T-helper 2 cell treated with Interferon-gamma antibody and Interleukin-4, amounts not matched to agents 100 ng/mL and 5 ng/mL, for 36 hours (primary cell): Measurements from ENCODE around the gene MYMK. TPM values are rescaled to one million over a fixed set of nuclear protein-coding genes. Genes with fewer than 3 reads are reported as not detected.

Source experiments
- intact Hi-C: fragments of 100-400 bp; cut with micrococcal nuclease; formaldehyde crosslinking; loops from one replicate; pipeline ENCODE4 v1.15.1; 2023
- total RNA-seq: library from RNA; stranded (reverse); gene quantifications from 2 replicates; pipeline ENCODE4 v1.2.3, GENCODE V29; 2022

Gene MYMK
- total RNA-seq, 1 donor from 2014 or later: not detected

- intact Hi-C loops: no loop called here
These were observed 5.9 kb downstream of the MYMK start for GRCh38 chr9:133518706-133519449.

DNA sequence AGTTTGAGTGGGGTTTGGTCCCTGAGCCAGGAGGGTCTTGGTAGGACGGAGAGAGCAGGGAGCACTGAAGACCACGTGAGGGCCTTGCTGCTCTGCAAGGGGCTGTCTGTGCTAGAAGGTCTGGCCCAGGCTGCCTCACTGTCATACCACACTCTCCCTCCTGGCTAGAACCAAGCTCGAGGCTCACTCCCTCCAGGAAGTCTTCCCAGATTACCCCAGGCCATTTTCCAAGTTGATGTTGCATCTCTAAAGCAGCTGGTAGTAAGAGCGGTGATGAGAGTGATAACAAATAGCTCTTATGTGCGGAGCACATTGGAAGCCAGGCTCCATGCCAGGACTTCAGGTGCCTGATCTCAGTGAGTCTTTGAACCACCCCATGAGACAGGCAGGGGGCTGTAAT is 6.6 kb downstream of the MYMK start:
- intact Hi-C loops: no loop called here

DNA sequence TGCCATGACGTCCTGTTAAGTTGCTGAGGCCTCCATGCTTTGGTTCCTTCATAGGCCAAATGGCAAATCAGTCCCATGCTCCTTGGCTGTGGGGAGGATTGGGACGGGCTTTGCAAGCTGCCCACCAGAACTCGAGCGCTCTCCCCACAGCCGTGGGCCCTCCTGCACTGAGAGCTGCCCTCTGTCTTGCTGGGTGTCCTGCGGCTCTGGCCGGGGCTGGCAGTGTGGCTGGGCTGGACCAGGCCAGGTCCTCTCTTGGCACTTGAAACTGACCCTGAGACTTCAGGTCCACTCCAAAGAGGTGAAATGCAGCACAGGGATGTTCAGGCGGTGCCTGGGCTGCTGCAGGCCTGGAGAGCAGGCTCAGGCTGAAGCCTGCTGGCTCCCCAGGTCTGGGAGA is 7.0 kb downstream of the MYMK start:
- intact Hi-C loops: no loop called here

DNA sequence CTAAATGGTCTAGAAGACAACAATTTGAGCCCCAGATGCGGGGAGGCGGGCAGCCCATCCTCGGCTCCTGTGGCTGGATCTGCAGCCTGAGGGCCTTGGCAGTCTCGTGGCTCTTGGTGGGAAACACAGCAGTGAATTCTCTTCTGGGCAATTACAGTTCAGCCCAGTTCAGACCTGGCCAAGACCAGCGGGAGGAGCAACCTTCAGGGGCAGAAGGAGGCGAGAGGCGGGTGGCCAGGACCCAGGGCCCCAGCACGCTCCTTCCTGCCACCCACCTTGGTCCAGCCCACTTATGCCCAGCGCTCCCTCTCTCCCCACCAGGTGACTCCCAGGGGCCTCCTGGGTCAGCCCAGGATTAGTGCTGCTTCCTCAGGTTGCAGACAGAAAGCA is 7.8 kb downstream of the MYMK start:
- intact Hi-C loops: no loop called here

DNA sequence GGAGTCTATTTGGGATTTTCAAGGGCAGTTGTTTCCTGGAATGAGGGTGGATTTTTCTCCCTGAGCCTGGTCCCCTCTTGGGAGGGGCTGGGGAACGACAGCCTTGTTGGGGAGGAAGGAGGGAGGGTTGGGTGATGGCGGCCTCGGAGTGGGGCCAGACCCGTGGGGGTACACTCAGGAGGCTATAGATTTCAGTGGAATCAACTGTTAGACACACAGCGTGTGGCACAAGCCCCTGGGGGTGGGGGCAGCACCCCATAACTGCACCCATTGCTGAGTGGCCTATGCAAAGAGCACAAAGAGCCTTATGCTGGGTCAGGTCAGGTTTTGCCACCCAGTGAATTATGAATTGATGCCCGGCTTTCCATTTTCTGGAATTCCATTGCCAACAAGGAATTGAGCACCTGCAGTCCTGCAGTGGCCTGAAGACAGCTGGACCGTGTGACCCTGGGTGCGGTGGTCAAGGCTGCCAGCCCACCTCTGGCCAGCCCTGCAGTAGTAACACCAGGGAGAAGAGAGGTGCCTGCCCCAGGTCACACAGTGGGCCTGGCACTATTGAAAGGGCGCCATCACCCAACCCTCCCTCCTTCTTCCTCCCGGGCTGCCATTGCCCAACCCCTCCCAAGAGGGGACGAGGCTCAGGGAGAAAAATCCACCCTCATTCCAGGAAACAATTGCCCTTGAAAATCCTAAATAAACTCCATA is 8.4 kb downstream of the MYMK start:
- intact Hi-C loops: no loop called here

DNA sequence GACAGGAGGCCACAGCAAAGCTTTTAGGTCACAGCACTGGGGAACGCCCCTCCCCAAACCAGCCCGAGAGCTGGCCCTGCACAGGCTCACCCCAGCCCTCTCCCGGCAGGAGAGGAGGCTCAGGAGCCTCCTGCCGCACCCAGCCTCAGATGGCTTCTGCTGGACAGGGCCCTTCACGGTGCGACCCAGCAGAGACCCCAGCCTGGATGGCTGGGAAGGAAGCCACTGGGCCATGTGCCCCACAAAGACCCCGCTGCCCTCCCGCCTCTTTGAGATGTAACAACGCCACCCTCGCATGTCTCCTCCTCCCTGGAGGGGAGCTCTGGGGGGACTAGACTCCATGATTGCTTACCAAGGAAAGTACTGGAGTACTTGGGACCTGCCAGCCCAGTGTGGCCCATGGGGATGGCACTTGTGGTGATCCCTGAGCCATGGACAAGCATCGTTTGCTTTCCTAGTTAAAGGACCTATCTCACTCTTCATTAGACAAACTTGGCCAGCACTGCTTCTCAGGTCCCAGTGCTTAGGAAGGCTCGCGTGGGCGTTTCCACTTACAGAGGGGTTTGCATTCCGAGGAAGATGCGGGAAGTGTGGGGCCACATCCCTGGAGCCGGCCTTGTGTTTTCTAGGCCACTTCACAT is 9.0 kb downstream of the MYMK start:
- intact Hi-C loops: no loop called here

GRCh38 chr9:133515240-133515610 is 9.5 kb downstream of the MYMK start:
- intact Hi-C loops: no loop called here

DNA sequence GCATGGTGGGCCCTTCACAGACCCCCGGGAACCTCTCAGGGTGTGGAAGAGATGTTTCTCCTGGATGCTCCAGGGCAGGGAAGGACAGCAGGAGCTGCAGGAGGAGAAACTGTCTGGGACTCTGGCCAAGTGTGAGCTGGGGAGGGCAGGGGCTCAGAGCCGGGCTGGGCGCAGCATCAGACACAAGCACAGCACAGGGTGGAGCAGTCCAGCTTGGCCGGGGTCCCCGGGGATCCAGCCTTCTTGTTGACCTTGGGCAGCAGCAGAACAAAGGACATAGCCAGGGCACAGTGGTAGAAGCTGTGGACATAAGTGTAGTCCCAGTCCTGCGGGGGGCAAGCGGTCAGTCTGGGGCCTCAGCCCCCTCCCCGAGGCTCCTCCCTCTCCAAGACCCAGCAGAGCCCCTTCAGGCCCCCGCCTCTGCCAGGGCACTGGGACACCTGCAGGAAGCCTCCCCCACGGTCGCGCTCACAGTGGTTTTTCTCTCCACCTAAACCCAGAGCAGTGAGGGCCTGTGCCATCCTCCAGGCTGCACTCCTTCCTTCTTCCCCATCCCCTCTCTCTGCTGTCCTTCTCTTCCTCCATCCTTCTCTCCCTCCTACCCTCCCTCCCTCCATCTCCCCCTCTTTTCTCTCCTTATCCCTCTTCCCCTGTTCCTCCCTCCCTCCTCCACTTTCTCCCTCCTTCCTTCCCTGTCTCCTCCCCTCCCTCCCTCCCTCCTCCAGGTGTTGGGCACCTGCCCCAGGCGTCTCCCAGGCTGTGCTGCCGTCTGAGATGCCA is 10.1 kb downstream of the MYMK start:
- intact Hi-C loops: no loop called here

DNA sequence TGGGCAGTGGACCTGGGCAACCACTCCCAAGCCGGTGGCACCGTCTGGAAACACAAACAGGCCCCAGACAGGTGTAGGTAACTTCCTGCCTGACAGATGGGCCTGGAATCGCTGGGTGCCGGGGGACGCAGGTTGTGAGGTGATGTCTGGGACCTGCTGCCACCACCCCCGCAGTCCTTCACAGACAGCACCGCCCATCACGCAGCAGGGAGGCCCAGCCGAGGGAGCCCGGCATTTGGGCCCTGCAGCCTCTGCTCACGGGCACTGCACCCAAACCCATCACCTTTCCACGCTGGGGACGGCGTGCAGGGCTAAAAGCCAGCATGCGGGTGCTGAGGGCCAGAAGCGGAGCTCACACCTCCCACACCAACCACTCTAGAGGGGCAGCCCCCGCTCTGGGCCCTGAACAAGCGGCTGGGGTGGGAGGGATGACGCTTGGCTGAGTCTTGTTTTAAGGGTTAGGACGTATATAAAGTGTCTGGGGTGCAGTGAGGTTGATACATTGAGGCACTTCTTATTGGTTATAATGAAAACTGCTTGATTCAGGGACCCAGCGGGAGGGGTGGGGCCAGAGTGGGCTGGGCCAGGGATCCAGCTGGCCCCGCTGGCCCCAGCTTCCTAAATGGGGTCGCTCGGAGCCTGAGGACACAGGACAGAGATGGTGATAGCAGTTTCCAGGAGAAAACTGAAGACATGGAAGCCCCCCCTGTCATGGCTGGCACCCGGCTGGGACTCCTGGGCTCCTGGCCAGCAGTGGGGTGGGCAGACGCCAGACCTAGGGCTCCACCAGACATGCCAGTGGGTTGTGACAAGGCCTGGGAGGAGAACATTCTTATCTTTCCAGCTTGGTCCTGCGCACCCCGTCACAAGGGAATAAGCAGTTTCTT is 11.3 kb downstream of the MYMK start:
- intact Hi-C loops: no loop called here

GRCh38 chr9:133512253-133513213 is 12.2 kb downstream of the MYMK start:
- intact Hi-C loops: no loop called here

DNA sequence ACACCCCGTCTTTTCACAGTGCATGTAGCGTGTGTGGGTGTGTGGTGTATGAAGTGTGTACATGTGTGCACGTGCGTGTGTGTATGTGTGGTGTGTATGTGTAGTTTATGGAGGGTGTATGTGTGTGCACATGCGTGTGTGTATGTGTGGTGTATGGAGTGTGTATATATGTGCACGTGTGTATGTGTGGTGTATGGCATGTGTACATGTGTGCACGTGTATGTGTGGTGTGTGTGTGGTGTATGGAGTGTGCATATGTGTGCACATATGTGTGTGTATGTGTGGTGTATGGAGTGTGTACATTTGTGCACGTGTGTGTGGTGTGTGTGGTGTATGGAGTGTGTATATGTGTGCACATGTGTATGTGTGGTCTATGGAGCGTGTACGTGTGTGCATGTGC is 13.2 kb downstream of the MYMK start:
- intact Hi-C loops: no loop called here

- intact Hi-C loops: no loop called here
These were observed 13.7 kb downstream of the MYMK start for GRCh38 chr9:133510926-133511505.

DNA sequence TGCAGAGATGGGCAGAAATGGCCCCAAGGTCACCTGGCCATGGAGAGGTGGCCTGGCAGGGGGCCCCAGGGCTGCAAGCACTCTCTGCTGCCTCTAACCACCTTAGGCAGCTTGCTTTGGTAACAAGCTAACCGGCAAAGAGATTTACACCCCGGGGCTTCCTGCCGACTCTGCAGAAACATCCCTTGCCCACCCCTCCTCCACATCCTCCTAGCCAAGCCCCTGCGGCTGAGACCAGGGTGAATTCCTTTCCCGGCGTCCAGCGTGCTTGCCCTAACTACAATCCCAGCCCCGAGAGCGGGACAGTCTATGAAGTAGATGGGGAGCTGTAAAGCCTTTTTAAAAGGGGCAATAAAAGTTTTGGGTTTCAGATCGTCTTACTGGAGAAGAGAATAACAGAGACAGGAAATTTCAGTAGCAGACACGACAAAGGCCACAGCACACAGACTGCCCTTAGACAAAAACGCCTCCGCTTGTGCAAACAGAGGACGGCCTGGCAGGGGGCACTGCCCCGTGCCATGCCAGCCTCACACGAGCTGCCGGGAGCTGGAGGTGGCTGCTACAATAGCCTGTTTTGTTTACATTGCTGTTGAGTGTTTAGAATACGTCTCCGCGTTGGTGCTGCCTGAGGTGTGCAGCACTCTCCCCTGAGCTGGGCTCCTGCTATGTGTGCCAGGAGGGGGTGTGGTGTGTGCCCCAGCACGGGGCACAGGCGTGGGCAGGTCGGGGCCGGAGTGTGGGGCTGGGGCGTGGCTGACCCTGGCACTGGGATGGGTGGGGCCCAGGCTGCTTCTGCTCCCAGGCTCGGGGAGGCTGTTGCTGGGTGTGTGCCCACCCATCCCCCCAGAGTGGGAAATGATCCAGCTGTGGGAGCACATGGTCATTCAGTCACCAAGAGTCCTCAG is 15.3 kb downstream of the MYMK start:
- intact Hi-C loops: loop anchor here (1.0 kb wide), 1 partner anchor 23 kb away; no protein-coding TSS in a partner anchor

DNA sequence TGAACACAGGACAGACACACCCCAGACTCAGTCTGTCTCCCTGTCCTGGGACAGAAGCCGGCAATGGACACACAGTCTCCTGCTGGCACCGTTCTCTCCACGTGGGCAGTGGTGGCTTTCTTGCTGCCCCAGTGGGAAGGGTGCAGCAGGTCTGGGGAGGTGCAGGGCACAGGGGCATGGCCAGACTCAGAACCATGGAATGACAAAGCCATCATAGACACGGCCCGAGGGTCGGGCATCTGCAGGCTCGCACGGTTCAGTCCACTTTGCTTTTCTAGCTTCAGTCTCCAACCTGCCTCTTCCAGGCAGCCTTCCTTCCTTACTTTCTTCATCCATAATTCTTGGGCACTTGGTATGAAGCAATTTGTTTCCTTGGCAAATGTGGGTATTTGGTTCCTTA is 16.7 kb downstream of the MYMK start:
- intact Hi-C loops: no loop called here

- intact Hi-C loops: no loop called here
These were observed 17.4 kb downstream of the MYMK start for GRCh38 chr9:133507246-133507965.

DNA sequence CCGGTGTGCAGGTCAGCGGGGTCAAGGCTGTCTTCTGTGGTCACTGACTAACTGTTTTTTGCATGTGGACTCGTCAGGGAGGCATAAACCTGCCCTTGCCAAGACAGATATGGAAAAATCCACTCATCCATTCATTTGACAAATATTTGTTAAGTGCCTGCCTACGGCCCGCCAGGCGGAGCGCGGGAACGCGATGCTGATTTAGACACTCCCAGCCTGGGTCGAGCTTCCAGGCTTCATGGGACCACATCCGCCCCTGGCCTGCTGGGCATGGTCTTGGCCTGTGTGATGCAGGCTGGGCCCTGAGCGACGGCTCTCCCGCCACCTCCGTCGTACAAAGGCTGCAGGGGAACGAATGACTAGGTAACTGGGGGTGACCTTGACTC is 18.1 kb downstream of the MYMK start:
- intact Hi-C loops: no loop called here

- intact Hi-C loops: no loop called here
These were observed 18.7 kb downstream of the MYMK start for GRCh38 chr9:133505901-133506652.
